Panc1 (cell line): ENCODE measurements around the gene RAI1.

ENCODE experiments used
- POLR2AphosphoS5 ChIP-seq: IDR thresholded peaks from 2 replicates; pipeline ENCODE4 v1.6.1; 2012; ENCODE audit warnings: mild to moderate bottlenecking, low read depth, low read length, moderate library complexity
- SIN3A ChIP-seq: IDR thresholded peaks from 2 replicates; pipeline ENCODE4 v1.6.1; 2012; ENCODE audit warnings: low read depth, mild to moderate bottlenecking, low read length, moderate library complexity, borderline replicate concordance; ENCODE audit not compliant: insufficient read depth
- TF ChIP-seq, protein P1 (sequence below): fragments of 450-650 bp; IDR thresholded peaks from 2 replicates; pipeline ENCODE4 v1.5.1; 2017; ENCODE audit warnings: mild to moderate bottlenecking

DNA sequence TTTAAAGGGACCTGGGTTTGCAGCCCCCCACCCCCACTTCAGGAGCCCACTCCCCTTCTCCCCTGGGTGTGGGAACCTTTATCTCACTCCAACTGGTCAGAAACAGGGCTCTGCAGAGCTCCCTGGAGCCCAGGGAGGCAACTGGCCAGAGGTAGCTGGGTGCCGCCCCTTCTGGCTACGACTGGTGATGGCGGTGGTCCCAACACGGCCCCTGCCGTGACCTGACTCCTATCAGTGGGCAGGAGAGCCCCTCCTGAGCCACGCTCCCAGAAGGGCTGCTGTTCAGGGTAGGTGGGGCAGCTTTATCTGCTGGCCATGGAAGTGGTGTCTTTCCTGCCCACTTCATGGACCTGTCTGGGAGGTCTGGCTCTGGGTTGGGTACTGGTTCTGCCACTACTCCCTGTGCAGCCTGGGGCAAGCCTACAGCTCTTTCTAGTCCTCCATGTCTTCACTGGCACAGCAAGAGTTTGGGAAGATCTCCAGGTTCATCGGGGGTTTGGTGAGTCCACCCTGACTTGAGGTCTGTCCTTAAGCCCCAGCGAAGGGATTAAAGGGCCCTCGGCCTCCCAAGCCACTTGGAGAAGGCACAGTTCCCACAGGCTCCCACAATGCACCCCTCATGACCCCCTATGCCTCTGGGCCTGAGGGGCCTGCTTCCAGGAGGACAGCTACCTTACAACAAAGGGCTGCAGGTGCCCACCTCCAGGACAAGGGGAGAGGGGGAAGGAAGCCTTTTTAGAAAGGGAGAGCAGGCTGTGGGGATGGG, 161.0 kb downstream of the RAI1 start:
- TF ChIP-seq, protein P1, sequence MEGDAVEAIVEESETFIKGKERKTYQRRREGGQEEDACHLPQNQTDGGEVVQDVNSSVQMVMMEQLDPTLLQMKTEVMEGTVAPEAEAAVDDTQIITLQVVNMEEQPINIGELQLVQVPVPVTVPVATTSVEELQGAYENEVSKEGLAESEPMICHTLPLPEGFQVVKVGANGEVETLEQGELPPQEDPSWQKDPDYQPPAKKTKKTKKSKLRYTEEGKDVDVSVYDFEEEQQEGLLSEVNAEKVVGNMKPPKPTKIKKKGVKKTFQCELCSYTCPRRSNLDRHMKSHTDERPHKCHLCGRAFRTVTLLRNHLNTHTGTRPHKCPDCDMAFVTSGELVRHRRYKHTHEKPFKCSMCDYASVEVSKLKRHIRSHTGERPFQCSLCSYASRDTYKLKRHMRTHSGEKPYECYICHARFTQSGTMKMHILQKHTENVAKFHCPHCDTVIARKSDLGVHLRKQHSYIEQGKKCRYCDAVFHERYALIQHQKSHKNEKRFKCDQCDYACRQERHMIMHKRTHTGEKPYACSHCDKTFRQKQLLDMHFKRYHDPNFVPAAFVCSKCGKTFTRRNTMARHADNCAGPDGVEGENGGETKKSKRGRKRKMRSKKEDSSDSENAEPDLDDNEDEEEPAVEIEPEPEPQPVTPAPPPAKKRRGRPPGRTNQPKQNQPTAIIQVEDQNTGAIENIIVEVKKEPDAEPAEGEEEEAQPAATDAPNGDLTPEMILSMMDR = no peak
- TF ChIP-seq SIN3A (no peak), POLR2AphosphoS5 (no peak; the same call in 1 of the 2 replicates)
